K562 (cell line): ENCODE data around the gene CTIF. TPM values are rescaled to one million over a fixed set of nuclear protein-coding genes. Genes with fewer than 3 reads are reported as not detected.
A peak's percentile ranks its signal among the peaks of the same experiment; 100 is the strongest.

Source experiments
- BCLAF1 ChIP-seq, 2 experiments: fragments of 450-650 bp in 1 of 2; IDR thresholded peaks; 2 replicates each; pipeline ENCODE4 v1.6.1; 2011 to 2017; ENCODE audit warnings: low read depth in 2 of 2, antibody characterized with exemption in 1 of 2, borderline replicate concordance in 1 of 2, low read length in 1 of 2, mild to moderate bottlenecking in 1 of 2, mixed read lengths in 1 of 2; ENCODE audit not compliant: control insufficient read depth in 1 of 2
- CHCHD3 ChIP-seq: fragments of 250-450 bp; sonication (Bioruptor Pico); IDR thresholded peaks from 2 replicates; pipeline ENCODE4 v2.1.2; 2022; ENCODE audit warnings: mild to moderate bottlenecking
- CSDE1 ChIP-seq, 2 experiments: fragments of 450-650 bp; IDR thresholded peaks; 2 replicates each; pipeline ENCODE4 v1.6.1; 2016; ENCODE audit warnings: mild to moderate bottlenecking in 1 of 2
- NELFE ChIP-seq: IDR thresholded peaks from 2 replicates; pipeline ENCODE4 v1.6.1; 2011; ENCODE audit warnings: mild to moderate bottlenecking; ENCODE audit not compliant: insufficient read depth, insufficient read length
- PBX2 ChIP-seq, 2 experiments: IDR thresholded peaks in 1 of 2; conservative IDR thresholded peaks in 1 of 2; 2 replicates each; pipeline ENCODE4 v1.6.1; 2016; ENCODE audit warnings: low read depth in 2 of 2, mild to moderate bottlenecking in 1 of 2, missing compliant biosample characterization in 1 of 2, missing genetic modification characterization in 1 of 2, moderate library complexity in 1 of 2
- PHB2 ChIP-seq: fragments of 450-650 bp; IDR thresholded peaks from 2 replicates; pipeline ENCODE4 v1.6.1; 2017; ENCODE audit warnings: low read depth
- PYGO2 ChIP-seq: fragments of 450-650 bp; IDR thresholded peaks from 2 replicates; pipeline ENCODE4 v1.6.1; 2016; ENCODE audit warnings: mild to moderate bottlenecking, missing genetic modification characterization, moderate library complexity, missing compliant biosample characterization
- RFX7 ChIP-seq: fragments of 250-450 bp; sonication (Bioruptor Pico); IDR thresholded peaks from 2 replicates; pipeline ENCODE4 v1.5.1; 2021; ENCODE audit warnings: mild to moderate bottlenecking
- SUPT5H ChIP-seq: fragments of 450-650 bp; IDR thresholded peaks from 2 replicates; pipeline ENCODE4 v1.6.1; 2016
- TAF15 ChIP-seq: fragments of 200-400 bp; formaldehyde crosslinking; IDR thresholded peaks from 2 replicates; pipeline ENCODE4 v1.6.1; 2017; ENCODE audit warnings: mild to moderate bottlenecking, low read depth, low read length, moderate library complexity
- TBP ChIP-seq: optimal IDR thresholded peaks from 2 replicates; pipeline ENCODE3; 2011; ENCODE audit warnings: low read depth, low read length, improper control_type of control experiment
- ZBTB26 ChIP-seq: fragments of 450-650 bp; formaldehyde crosslinking; IDR thresholded peaks from 2 replicates; pipeline ENCODE4 v1.4.0; 2022; ENCODE audit warnings: missing genetic modification characterization
- ZNF395 ChIP-seq: fragments of 200-800 bp; sonication (Bioruptor generic); IDR thresholded peaks from 2 replicates; pipeline ENCODE4 v1.6.1; 2017; ENCODE audit warnings: missing genetic modification characterization, missing compliant biosample characterization
- ZNF561 ChIP-seq: fragments of 450-650 bp; formaldehyde crosslinking; conservative IDR thresholded peaks from 2 replicates; pipeline ENCODE4 v1.4.0; 2020; ENCODE audit warnings: mild to moderate bottlenecking, moderate library complexity
- ZNF586 ChIP-seq: fragments of 450-650 bp; formaldehyde crosslinking; conservative IDR thresholded peaks from 2 replicates; pipeline ENCODE4 v1.4.0; 2020; ENCODE audit warnings: mild to moderate bottlenecking, moderate library complexity
- polyA plus RNA-seq, 8 experiments: library from polyadenylated mRNA; depleted of rRNA in 4 of 8; stranded (reverse) in 5 of 8; unstranded in 3 of 8; fragments of >200 nt; fragmentation: Nextera tagmentation in 2 of 8; fragmentation: Illumina TruSeq in 1 of 8; extraction: Ambion mirVana in 2 of 8; extraction: Trizol in 1 of 8; gene quantifications; 2 replicates each; pipeline versions ENCODE4 v1.2.1 to v1.2.3, GENCODE V29; 2011 to 2014; ENCODE audit warnings: inconsistent platforms in 1 of 8, missing spikeins in 1 of 8
- total RNA-seq, 7 experiments: library from RNA; depleted of rRNA in 6 of 7; stranded (reverse); fragments of >200 nt in 6 of 7; fragmentation: Illumina TruSeq in 2 of 7; extraction: Trizol in 2 of 7; gene quantifications; 2 replicates each; pipeline versions ENCODE4 v1.2.1 to v1.2.3, GENCODE V29; 2011 to 2021; ENCODE audit warnings: low replicate concordance in 1 of 7
- TF ChIP-seq, protein P1 (sequence below), 2 experiments: fragments of 450-650 bp in 1 of 2; sonication (generic) in 1 of 2; formaldehyde crosslinking in 1 of 2; IDR thresholded peaks in 1 of 2; conservative IDR thresholded peaks in 1 of 2; 2 replicates each; pipeline versions ENCODE4 v1.6.1 to v1.8.1; 2016 to 2023; ENCODE audit warnings: mild to moderate bottlenecking in 2 of 2, moderate library complexity in 2 of 2, inconsistent platforms in 1 of 2, missing genetic modification reagents in 1 of 2

CTIF gene
- total and polyA plus RNA-seq, 9 of the 15 experiments (the other 6 are each of a cell fraction or from before 2014, with no cell fraction given): 0.17 to 11.5 (median 2.2) TPM

- TF ChIP-seq BCLAF1 (IDR thresholded peaks at IDR 0.05; ENCODE audit: borderline replicate concordance in 1 of 2, control insufficient read depth in 1 of 2, low read depth in 2 of 2, low read length in 1 of 2) (no peak), SUPT5H (no peak), PBX2 (CRISPR knock-in tag; IDR thresholded peaks at IDR 0.05; ENCODE audit: low read depth) (no peak), PBX2 (tag; conservative IDR thresholded peaks at IDR 0.05; ENCODE audit: low read depth) (peak; percentile 50; the same call in 1 of the 2 replicates), ZNF586 (no peak), CSDE1 (IDR thresholded peaks at IDR 0.05) (no peak), CHCHD3 (CRISPR knock-in tag) (no peak), ZBTB26 (CRISPR knock-in tag) (peak; percentile 28; the same call in 1 of the 2 replicates), RFX7 (CRISPR knock-in tag) (no peak), TAF15 (no peak), ZNF561 (CRISPR knock-in tag) (no peak), TBP (no peak), NELFE (no peak), PYGO2 (tag) (peak; percentile 71), PHB2 (no peak), ZNF395 (CRISPR knock-in tag) (peak; percentile 94)
- TF ChIP-seq, protein P1, sequence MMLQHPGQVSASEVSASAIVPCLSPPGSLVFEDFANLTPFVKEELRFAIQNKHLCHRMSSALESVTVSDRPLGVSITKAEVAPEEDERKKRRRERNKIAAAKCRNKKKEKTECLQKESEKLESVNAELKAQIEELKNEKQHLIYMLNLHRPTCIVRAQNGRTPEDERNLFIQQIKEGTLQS (IDR thresholded peaks at IDR 0.05): peak; percentile 44
- TF ChIP-seq, protein P1 (CRISPR knock-in tag; conservative IDR thresholded peaks at IDR 0.05): no peak
These were observed 27.8 kb downstream of the CTIF start (continued) for GRCh38 chr18:48566589-48566988.
